AG09309 (cell line): ENCODE results near the gene CCNK.

Experiments
- DNase-seq: peaks from one replicate; pipeline ENCODE4 v3.0.0-alpha.2; 2010; ENCODE audit warnings: low read depth
- H3K4me3 ChIP-seq: 2 replicates; pipeline ENCODE4 v1.5.1; 2011; ENCODE audit warnings: mild to moderate bottlenecking, low read depth, low read length, moderate library complexity; ENCODE audit not compliant: control insufficient read depth
- TF ChIP-seq, protein P1 (sequence below): IDR thresholded peaks from 2 replicates; pipeline ENCODE4 v1.5.1; 2011; ENCODE audit warnings: mild to moderate bottlenecking, low read depth, low read length, inconsistent platforms; ENCODE audit not compliant: insufficient read depth, control insufficient read depth; ENCODE audit errors: missing control alignments

CCNK gene

DNA sequence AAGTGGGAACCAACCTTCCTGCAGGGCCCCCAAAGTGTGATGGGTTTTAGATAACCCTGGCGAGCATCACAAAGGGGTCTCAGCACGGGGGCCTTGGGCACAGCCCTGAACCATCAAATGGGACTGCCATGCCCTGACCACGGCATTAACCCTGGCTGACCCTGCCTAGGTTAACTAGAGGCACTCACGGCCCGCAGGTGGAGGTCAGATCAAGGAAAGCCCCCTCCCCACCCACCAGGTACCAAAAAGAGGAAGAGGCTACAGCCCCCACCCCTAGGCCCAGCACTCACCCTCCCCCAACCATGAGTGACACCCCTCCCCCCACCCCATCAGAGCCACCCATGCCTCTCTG lies 42.5 kb downstream of the CCNK start:
- no peak overlapping the region for H3K4me3 ChIP-seq
- TF ChIP-seq, protein P1, sequence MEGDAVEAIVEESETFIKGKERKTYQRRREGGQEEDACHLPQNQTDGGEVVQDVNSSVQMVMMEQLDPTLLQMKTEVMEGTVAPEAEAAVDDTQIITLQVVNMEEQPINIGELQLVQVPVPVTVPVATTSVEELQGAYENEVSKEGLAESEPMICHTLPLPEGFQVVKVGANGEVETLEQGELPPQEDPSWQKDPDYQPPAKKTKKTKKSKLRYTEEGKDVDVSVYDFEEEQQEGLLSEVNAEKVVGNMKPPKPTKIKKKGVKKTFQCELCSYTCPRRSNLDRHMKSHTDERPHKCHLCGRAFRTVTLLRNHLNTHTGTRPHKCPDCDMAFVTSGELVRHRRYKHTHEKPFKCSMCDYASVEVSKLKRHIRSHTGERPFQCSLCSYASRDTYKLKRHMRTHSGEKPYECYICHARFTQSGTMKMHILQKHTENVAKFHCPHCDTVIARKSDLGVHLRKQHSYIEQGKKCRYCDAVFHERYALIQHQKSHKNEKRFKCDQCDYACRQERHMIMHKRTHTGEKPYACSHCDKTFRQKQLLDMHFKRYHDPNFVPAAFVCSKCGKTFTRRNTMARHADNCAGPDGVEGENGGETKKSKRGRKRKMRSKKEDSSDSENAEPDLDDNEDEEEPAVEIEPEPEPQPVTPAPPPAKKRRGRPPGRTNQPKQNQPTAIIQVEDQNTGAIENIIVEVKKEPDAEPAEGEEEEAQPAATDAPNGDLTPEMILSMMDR = no peak
- DNase-seq = no peak

- TF ChIP-seq, protein P1 = no peak
- no peak for DNase-seq
- no peak overlapping the region for H3K4me3 ChIP-seq
Measured at GRCh38 chr14:99524091-99524661, 43.0 kb downstream of the CCNK start.

- no peak overlapping the region for H3K4me3 ChIP-seq
- no peak for DNase-seq
- TF ChIP-seq, protein P1 = peak; percentile 50
Measured at GRCh38 chr14:99524804-99525698, 43.8 kb downstream of the CCNK start.

- no peak for DNase-seq
- TF ChIP-seq, protein P1 = no peak
- H3K4me3 ChIP-seq = no peak overlapping the region
Measured at GRCh38 chr14:99525699-99526080, 44.5 kb downstream of the CCNK start.

DNA sequence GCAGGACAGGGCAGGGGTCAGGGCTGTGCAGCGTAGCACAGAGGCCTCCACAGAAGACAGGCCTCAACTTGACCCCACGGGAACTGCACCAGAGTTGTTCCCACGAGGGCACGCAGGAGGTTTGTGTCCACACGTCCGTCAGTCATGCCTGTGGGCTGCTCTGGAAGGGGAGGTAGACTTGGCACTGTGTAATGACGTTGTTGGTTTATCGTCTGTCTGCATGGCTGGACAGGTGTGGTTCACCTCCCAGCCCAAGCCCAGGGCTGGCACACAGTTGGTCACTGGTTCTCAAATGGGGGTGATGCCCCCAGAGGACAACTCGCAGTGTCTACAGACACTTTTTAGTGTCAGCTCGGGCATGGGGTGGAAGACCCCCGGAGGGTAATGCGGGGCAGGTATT lies 45.8 kb downstream of the CCNK start:
- DNase-seq = no peak
- no peak overlapping the region for H3K4me3 ChIP-seq
- TF ChIP-seq, protein P1 = no peak

- no peak overlapping the region for H3K4me3 ChIP-seq
- no peak for DNase-seq
- TF ChIP-seq, protein P1 = no peak
Measured at GRCh38 chr14:99527427-99528076, 46.3 kb downstream of the CCNK start.
